Effector CD4-positive, alpha-beta T cell (primary cell): ENCODE measurements around the gene PDE10A.

Experiments used
- DNase-seq: peaks from one replicate; pipeline ENCODE4 v3.0.0-alpha.2; 2020

Gene PDE10A

DNA sequence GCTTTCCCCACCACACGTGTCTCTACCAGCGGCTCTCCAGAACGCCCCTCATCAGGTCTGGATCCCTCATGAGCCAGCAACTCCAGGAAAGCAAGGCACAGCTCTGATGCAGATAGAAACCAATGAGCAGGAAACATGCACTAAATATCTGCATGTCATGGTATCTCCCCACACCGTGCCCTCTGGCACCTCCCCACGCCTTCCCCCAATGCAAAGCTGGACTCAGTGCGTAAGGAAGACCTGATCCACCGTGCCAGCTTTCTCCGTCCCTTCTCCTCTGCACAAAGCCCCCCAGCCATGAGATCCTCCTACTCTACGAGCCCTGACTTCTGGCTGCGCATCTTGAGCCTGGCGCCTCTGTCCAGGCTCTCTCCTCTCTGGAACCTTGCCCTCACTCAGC is 9.4 kb downstream of the PDE10A start:
- DNase-seq = no peak

DNA sequence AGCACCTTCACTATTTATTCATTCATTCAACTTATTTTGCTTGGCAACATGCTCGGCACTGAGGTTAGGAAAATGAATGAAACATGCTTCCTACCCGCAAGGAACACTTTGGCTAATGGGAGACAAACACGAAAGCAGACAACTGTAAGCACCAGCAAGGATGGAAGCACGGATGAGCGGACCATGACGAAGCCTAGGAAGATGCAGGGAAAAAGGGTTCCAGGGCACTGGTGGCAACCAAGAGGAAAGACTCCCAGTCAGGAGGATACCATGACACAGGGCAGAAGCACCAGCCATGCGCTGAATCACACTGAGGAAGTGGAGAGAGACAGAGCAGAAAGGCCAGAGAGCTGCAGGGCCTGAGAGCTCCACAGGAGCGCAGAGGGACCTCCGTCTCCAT is 9.8 kb downstream of the PDE10A start:
- no peak for DNase-seq

DNA sequence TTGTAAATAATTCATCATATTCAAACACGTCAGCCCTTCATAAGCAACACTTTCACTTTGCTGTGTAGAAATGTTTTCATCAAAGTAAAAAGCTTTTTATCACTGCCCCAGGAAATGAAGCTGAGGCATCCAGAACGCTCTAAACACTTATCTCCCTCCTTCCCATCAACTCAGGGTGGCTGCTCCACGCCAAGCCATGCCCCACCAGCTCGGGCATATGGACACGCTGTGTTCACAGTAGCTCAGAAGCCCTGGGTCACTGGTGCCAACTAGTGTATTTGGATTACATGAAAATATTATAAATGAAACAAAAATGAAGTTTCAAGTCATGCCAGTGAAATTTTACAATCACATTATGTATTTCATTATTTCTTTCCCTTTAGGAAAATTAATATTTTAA is 10.3 kb downstream of the PDE10A start:
- DNase-seq = no peak

DNA sequence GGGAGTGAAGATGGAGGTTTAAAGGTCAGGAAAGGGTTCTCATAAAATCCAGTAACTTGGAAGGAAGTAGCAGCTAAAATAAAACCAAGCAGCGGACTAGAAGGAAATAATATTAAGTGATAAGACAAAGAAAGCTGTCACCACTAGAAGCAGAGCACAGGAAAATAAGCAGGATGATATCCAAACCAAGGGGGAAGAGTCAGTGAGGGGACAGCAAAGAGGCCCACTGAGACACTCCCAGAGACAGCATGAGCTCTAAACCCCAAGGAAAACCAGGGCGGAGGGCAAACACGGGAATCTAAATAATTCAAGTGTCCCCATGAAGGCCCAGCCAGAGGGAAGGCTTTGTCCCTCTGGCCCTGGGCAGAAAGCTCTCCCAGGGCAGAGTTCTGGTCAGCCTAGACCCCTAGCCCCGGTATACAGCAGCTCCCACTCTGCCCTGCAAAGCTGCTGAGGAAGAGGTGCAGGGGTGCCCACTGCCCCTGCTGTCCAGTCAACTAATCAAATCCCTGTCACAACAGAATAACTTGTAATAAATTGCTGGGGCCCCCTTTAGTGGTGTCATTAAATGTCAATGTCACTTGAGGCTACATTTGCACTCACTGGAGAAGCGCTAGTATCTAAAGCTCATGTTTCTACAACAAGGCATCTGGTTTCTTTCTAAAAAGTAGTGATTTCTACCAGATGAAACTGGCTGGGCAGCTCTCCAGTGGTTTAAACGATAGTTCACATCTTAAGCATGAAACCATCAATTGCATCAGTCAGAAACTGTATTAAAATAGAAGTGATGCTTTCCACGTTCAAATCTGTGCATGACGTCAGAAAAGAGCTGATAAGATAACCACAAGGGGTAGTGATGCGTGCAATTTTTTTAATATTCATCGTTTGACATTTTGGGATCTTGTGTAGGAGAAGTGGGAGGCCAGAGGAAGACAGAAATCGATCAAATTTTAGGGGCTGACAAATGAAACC is 13.6 kb downstream of the PDE10A start:
- DNase-seq = no peak

DNA sequence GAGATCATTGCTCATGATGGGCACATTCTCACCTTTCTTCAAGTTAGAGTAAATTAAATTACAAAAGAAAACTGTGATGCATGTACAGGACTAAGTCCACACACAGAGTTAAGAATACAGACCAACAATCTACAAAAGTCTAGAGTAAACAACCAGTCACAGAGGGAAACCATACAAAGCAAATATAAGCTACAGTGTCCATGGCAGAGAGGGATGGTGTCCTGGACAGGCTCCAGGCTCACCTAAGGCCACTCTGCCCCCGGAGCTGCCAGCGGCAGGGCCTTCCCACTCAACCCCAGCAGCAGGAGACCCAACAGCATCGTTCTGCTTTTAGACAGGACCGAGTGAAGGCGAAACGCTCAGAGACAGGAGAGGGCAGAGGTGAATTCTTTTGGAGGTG is 16.0 kb downstream of the PDE10A start:
- DNase-seq = no peak

DNA sequence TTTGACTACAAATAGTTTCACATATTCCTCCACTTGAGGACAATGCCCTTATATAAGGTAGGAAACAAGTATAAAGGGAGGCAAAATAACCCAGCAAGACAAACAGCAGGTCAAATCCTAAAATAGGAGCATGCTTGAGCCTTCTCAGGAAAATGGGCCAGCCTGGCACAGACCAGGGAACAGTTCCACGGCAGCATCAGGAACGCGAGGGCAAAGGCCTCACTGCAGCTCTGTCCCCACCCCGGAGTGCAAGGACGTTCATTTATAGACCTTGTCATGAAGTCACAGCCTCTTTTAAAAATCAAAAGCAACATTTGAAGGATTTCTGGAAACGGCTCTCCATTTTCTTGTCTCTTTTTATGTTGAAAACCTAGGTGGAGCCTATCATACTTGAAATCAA is 17.1 kb downstream of the PDE10A start:
- no peak for DNase-seq

DNA sequence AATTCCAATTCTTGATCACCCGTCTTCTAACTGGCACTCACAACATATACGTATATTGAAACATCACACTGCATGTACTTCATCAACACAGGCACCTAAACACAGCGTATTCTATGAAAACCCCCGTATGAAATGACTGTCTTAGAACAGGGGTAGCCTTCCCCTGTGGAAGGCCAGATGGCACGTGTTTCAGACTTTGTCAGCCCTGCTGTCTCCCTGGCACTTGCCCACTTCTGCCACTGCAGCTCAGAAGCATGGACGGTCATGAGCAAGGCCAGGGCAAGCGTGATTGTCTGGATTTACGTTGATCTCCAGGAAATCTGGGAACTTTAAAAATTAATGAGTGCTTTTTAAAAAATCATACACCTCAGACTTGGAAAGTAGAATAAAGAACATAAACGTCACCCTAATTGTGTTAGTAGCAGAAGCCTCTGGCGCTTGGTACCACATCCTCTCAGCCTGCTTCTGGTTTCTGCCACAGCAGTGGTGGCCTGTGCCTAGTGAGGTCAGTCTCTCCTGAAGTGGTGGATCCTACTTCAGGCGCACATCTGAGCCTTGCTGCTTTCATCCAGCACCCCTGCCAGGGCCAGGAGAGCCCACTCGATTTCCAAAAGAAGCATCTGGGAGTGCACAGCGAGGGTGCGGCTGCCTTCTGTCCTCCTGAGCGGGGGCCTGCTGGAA is 18.3 kb downstream of the PDE10A start:
- no peak for DNase-seq

DNA sequence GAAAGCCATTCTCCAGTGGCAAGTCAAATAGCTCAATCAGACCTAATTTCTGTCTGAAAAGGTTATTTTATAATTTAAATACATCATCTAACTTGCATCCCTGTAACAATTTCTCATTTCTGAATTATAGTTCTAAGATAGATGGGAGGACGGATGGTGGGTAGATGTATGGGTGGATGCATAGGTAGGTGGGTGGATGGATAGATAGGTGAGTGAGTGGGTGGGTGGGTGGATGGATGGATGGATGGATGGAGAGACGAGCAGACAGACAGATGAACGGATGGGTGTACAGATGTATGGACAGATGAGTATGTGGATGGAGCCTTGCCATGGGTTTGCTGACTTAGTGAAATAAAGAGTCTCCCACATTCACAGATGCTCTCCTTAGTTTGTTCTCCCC is 20.0 kb downstream of the PDE10A start:
- no peak for DNase-seq

DNA sequence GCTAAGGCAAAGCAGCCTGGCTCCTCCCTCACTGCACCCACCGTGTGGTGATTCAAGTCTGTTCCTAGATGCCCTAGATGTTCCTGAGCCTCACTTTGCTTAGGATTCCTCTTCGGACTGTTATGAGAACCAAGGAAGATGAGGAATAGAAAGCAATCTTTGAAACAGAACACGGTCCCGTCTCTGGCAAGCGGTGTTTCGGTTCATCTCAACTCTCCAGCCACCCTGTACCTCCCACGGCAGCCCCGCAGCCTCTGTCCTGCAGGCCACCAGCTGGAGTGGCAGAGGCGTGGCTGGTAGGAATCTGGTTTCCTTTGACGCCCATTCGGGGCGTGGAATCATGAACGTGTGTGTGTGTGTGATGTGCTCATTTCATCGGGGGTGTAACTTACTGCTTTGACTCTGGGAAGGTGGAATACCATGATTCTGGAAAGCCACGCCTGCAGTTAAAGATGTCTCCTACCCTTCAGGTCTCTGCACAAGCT is 21.3 kb downstream of the PDE10A start:
- no peak for DNase-seq

DNA sequence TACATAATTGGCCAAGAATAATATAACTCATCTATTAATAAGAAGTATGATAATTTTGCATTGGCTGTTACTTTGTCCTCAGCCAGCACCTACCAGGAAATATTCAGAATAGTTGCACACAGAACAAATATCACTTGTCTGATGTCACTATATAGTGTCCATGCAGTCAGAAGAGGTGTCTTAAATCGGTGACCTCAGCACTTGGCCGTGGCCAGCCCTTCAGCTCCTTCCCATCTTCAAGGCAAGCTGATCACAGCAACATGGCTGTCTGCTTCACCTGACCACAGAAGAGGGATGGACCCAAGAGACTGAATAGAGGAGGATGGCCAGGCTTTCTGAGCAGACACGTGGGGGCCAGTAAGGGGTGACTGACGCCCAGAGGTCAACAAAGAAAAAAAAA is 22.2 kb downstream of the PDE10A start:
- no peak for DNase-seq

DNA sequence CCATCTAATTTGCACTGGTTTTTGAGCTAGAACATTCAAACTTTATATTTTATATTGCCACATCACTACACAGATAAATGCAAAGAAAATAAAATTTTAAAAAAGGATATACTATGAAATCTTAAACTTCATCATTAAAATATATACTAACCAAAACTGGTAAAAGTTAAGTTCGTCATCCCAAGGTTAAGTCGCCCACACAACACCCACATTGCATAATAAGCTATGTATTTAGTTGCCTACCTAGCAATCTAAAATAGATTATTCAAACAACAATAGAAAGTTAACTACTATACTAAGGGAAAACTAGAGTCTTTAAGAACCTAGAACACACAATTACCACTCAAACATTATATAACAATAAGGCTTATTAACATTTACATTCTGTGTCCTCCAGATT is 24.5 kb downstream of the PDE10A start:
- DNase-seq = no peak

DNA sequence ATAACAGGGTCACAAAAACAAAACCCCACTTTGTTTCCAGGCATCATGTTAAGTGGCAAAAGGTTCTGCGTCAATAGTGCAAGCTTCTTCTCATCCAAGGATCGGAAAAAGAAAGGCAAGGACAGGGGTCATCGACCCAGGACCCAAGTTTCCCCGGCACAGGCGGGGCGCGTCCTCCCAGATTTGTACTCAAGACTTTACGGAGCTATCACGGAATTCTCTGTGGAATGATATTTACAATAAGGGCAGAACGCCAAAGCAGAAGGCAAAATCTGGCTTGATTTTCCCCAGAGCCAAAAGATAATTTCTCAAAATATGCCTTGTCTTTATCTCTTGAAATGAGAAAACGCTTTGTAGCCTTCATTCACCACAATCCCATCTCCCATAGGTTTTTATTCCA is 25.5 kb downstream of the PDE10A start:
- no peak for DNase-seq

DNA sequence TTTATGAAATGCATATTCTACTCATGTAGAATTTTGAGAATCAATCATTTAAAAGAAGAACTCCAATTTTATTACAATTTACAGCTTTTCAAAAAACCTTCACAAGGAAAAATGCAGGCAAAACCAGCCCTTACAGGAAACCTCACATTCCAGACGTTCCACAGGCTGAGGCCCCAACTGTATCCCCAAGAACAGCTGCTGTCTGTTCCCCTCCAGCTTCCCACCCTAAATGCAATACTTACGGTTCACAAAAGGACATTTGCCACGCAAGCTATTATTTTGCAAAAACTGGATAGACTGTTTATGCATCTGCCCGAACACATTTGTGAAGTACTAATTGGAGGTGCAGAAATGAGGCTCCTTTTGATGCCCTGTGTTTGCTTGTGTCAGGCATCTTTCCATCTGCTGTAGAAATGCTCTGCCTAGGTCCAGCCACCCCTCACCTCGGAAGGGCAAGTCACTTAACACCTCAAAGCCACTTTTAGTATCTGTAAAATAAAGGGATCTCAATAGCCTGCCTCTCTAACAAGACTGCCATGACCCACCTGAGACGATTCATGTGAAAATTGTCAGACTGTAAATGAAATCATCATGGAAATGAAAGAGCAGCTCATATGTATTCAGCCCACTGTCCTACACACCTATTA is 26.5 kb downstream of the PDE10A start:
- no peak for DNase-seq

DNA sequence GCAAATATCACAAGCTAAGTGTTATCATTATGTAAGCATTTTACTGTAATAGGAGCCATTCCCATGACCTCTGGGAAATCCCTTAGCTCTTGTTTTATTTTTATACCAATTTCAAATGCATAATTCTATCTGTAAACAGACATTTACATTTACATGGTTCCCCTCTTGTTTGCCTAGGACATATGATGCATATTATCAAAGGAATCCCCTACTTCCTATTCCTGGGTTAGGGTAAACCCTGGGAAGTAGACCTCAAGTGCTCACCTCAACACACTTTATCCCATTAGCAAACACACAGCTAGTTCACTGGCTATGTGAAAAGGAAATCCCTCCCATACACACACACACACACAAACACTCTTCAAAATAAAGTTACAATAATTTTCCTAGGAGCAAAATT is 27.1 kb downstream of the PDE10A start:
- no peak for DNase-seq

DNA sequence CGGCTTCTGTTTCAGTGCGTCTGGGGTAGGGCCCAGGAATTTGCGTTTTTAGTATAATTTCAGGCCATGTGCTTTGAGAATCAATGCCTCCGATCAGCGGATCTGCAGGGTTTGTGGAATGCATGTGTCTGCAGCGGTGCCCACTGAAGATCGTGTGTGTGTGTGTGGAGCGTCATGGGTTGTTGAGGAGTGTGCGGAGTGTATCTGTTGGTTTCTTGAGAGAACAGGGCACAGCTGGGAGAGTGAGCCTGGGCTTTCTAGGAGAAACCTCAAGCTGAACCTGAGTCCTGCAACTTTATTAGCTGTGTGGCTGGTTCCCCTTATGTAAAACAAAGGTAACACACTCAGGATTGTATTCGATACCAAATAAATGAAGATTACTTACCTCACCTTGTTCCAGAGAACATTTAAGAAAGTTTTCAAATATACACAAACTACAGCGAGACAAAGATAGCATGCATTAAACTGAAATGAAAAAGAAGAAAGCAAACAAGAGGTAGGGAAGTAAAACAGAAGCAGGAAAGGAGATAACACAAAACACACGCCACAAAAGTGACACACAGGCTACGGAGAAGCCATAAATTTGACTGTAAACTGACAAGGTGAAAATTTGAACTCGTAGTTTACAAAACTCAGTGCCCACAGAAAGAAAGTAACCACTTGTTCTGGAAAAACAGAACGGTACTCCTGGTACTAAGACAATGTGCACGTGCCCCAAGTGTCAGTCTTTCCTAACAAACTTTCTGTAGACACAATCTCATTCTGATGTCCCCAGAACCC is 28.8 kb downstream of the PDE10A start:
- DNase-seq = no peak

DNA sequence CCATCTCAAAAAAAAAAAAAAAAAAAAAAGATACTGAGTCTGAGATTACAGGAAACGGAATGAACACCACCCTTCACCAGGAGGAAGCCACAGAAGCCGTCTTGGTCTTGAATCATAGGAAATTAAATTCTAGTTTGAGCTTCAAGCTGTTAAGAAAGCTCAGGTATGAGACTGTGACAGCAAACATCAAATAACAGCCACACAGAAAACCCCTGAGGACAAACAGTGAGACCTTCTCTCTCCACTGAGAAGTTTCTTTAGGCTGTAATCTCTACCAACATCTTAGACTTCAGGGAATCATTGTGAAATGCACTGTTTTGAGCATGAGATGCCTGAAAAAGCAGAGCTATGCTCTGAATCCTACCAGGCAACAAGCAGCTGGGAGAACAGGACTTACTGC is 30.8 kb downstream of the PDE10A start:
- no peak for DNase-seq

DNA sequence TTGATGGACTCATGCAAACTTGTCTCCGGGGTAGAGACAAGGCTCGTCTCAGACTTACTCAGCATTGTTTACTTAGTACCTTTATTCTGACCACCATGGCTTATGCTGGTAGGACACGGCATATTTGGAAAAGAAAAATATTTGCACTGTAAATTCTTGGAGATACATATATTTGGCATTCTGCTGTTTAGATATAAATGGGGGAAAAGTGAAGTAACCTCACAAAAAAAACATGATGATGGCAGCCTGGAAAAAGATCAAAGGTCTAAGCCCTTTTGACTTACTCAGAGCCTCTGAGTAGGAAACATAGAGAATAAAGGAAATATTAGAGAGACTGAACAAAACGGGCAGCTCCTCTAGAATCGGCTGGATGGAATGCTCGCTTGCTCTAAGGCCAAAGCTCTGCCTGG is 32.5 kb downstream of the PDE10A start:
- no peak for DNase-seq

DNA sequence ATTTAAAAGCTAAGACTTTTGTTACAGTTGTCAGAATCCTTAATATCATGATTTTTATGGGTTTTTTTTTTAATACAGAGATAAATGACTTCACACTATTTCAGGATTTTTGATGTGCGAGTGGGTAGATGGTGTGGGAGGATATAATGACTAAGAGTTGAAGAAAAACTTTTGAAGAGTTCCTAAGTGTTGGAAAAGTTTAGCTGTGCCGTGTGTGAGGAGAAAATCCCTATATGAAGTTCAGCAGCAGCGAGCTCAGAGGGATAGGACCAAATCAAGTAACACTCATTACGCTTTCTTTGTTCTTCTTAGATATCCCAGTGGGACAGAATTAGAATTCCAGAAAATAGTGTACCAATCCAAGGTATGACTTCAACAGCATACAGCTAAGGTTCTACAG is 34.1 kb downstream of the PDE10A start:
- DNase-seq = no peak

DNA sequence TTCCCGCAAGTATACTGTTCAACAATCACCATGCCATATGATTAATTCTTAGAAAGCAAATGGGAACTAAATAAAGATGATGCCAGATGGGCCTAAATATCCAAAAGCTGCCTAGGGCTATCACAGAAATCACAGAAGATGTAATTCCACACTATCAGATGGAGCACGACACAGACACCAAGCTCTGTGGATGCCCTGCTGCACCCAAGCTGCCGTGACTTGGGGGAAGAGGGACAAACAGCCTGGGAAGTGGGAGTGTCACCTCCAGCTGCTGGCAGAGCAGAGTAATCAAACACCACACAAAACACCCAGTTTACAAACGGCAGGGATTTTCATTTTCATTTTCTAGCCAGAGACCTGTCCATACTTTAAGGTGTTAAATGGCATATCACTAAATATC is 35.7 kb downstream of the PDE10A start:
- no peak for DNase-seq

DNA sequence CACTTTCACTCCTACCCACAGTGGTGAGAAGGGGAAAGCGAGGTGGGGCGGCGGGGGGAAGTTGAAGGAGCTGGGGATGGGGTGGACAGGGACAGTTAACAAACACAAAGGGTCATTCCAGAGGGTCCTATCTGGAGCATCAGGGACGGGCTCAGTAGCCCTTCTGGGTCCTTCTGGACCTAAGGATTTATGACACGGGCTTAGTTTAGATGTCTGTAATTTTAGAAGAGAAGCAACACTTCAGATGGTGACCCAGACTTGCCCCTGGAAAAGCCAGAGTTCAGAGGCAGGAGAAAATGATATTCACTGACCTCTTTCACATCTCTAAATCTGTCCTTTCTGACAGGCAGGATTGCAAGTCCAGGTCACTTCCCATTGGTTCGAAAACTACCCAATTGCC is 36.3 kb downstream of the PDE10A start:
- DNase-seq = no peak

DNA sequence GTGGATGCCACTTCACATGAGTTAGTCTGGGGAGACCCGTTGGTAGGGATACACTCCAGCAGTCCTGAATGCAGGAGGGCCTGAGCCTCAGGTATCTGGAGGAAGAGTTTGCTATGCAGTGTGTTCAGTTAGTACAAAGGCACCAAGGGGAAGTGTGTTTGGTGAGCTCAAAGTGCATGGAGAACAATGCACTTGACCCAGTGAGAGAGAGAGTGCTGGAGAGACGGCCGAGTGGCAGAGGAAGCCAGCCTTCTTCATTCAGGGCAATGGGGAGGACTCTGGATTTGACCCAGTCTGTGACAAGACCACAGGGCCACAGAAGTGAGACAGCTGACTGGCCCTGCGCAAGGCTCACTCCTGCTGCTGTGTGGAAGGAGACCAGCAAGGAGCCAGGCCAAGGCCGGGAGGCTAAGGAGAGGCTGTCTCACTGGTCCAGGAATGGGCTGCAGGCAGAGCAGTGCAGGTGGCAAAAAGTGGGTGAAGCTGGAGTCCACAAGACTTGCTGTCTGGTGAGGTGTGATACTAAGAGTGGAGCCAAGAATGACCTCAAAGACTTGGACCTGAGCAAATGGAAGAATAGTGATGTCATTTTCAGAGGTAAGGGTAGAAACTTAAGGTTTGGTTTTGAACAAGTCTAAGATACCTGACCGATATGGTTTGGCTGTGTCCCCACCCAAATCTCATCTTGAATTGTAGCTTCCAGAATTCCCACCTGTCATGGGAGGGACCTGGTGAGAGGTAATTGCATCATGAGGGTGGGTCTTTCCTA is 38.0 kb downstream of the PDE10A start:
- no peak for DNase-seq

DNA sequence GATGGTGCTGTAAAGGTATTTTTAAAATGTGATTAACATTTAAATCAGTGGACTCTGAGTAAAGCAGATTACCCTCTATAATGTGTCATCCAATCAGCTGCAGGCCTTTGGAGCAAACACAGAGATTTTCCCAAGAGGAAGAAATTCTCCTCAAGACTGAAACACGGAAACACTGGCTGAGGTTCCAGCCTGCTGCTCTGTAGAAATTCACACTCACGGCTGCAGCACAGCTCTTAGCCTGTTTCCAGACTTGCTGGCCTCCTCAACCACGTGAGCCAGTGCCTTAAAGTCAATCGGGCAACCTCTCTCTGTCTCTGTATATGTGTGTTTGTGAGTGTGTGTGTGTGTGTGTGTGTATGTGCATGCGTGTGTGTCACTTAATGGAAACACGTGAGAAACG is 41.1 kb downstream of the PDE10A start:
- no peak for DNase-seq
